ENCODE data around the gene CDC6.
A peak's percentile ranks its signal among the peaks of the same experiment; 100 is the strongest.

Gene CDC6

GRCh38 chr17:40287494-40288369, at the start of gene CDC6:
TSS of gene CDC6 (plus strand) at chr17:40287879. CDS start at chr17:40289421, 1,542 bp downstream.
- peak; percentile 97 for DNase-seq

- DNase-seq = no peak
Measured at GRCh38 chr17:40241252-40241834, 46.3 kb upstream of the CDC6 start.

DNA sequence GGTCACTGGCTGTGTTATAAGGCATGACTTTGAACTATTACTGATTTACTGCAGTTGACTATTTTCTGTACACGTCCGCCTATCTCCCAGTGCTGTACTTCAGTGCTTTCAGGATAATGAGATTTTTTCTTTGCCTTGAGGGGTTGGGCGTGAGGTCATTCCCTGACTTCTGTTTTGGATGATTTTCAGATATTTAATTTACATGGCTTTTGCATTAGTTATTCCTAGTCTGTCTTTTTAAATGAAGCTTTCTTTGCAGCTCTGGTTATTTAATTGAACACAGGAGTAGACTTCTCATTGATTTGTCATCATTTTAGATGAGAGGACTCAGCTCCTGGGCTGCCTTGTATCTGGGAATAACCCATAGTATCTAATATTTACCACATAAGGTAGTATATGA, 44.9 kb upstream of the CDC6 start:
- DNase-seq = no peak

DNA sequence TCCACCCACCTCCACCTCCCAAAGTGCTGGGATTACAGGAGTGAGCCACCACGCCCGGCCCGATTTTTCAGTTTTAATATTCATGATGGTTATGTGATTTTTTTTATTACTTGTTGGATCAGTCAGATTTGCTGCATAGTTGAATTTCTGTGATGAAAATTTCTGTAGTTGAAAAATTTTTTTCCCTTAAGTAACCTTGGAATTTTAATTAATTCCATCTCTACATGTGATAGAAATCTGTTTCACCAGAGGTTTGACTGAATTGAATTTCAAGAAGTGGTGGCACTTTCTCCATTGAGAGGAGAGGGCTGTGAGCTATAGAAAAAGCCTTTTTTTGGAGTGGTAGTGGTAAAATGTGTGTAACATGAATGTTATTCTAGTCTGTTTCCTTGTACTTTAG, 43.9 kb upstream of the CDC6 start:
- no peak for DNase-seq

- no peak for DNase-seq
Measured at GRCh38 chr17:40244255-40244654, 43.4 kb upstream of the CDC6 start.

DNA sequence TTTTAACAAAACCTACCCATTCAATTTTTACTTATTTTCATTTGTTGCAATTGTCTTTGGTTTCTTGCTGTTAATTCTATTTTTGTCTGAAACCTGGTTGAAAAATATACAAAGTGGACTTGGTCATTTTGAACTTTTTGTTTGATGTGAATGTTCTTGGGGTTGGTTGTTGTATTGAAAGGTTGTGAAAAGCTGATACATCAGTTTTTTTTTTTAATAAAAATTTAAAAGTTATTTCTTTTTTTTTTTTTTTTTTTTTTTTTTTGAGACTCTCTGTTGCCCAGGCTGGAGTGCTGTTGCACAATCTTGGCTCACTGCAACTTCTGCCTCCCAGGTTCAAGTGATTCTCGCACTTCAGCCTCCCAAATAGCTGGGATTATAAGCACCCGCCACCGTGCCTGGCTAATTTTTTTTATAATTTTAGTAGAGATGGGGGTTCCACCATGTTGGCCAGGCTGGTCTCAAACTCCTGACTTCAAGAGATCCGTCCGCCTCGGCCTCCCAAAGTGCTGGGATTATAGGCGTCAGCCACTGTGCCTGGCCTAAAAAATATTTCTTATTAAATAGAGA, 39.7 kb upstream of the CDC6 start:
- DNase-seq = no peak

- no peak for DNase-seq
Measured at GRCh38 chr17:40248507-40248906, 39.2 kb upstream of the CDC6 start.

DNA sequence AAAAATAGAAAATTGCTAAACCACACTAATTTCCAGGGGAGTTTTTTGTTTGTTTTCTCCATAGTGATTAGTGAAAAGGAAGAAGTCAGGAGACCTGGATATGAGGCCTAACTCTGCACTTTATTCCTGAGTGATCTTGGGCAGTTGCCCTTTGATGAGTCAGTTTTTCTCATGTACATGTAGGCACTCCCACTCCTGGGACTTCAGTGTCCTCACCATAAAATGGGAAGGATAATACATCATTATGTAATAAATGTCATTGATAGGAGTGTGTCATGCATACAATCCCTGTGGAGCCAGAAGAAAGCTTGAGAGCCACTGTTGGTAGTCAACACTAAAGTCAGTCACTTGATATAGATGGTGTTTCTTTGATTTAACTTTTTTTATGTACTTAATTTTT, 36.1 kb upstream of the CDC6 start:
- DNase-seq = no peak

- DNase-seq = no peak
Measured at GRCh38 chr17:40253565-40253964, 34.1 kb upstream of the CDC6 start.

DNA sequence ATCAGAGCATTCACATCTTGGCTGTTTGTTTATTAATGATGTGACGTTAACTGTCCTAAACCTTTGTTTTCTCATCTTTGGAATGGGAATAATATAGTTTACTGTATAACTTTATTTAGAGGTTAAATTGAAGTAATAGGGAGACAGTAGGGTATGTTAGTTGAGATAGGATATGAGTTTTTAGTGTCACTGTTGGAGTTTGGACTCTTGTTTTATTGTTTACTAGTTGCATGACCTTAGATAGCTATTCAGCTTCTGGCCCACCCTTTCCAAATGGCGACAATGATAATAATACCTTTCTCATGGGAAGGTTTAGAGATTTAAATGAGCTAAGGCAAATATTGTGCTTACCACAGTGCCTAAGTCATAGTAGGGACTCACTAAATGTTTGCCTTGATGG, 28.2 kb upstream of the CDC6 start:
- DNase-seq = no peak

DNA sequence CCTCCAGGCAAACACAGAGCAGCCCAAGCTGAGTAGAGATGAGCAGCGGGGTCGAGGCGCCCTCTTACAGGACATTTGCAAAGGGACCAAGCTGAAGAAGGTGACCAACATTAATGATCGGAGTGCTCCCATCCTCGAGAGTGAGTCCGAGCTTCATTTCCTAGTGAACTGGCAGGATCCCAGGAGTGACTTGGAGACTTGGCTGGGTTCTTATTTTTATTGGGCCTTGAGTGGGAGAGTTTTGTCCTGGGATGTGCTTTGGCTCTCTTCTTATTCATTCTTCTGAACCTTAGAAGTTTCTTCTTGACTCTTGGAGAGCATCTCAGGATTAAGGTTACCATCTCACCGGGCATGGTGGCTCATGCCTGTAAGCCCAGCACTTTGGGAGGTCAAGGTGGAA, 27.2 kb upstream of the CDC6 start:
- DNase-seq = no peak

- DNase-seq = no peak
Measured at GRCh38 chr17:40264458-40265185, 23.1 kb upstream of the CDC6 start.

DNA sequence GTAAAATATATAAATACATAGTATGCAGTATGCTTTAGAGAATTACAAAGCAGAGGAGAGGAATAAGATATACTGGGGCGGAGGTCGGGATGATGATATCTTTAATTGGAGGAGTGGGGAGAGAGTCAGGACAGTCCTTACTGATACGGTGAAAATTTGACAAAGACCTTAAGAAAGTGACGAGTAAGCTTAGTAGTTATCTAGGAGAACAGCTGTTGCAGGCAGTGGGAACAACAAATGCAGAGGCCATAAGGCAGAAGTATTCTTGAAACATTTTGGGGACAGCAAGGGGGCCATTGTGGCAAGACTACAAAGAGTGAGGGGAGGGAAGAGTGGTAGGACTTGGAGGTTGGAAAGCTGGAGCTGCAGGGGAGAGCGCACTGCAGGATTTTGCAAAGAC, 22.3 kb upstream of the CDC6 start:
- no peak for DNase-seq

GRCh38 chr17:40266882-40267281, 20.8 kb upstream of the CDC6 start:
- DNase-seq = no peak

GRCh38 chr17:40268141-40268712, 19.5 kb upstream of the CDC6 start:
- DNase-seq = no peak

DNA sequence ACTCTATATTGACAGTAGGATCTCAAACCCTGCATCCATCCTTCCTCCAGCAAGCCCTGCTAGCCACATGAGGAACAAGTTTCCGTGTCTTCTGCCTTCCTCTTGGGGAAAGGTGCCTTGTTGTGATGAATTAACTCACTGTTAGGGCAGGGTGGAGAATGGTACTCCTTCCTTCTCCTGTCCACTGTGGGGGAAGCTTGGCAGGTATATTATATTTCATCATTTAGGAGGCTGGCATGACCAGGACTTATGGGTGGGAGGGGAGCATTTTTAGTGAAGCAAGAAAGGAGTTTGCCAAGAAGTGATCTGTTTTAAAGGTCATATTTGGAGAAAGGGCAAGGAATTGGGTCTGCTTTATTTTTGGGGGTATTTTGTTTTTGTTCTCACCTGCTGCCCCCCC, 9.3 kb upstream of the CDC6 start:
- DNase-seq = no peak

DNA sequence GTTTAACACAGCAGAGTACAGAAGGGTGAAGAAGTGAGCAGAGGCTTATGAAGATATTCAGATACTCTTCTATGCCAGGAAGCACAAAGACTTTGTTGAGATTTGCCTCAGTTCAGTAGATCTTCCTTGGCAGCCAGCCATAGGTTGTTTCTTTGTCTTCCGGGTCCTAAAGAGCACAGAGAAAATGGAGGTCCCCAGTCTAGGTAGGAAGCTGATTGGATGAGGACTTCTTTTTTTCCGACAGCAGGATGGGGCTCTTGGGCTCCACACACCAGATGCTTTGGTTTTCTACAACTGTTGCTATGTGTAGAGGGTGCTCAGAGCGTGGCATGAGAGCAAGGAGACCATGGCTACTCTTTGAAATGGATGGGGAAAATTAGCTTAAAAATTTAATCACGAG, 8.3 kb upstream of the CDC6 start:
- DNase-seq = no peak

GRCh38 chr17:40281663-40282062, 6.0 kb upstream of the CDC6 start:
- no peak for DNase-seq

GRCh38 chr17:40283662-40284061, 4.0 kb upstream of the CDC6 start:
- DNase-seq = no peak

GRCh38 chr17:40284085-40284713, 3.5 kb upstream of the CDC6 start:
- DNase-seq = no peak

GRCh38 chr17:40286473-40286872, 1.2 kb upstream of the CDC6 start:
- DNase-seq = no peak

GRCh38 chr17:40287159-40287493, 553 bp upstream of the CDC6 start:
- DNase-seq = no peak
